ENCODE measurements around the gene TTC39C. TPM values are rescaled to one million over a fixed set of nuclear protein-coding genes. Genes with fewer than 3 reads are reported as not detected.

The TTC39C gene
- total RNA-seq, 1 donor, result 42.7 TPM

GRCh38 chr18:24153397-24153796, 138.8 kb downstream of the TTC39C start:
- no peak for DNase-seq (ENCODE audit: insufficient read length, low spot score, missing footprints)

GRCh38 chr18:24157855-24158254, 143.3 kb downstream of the TTC39C start:
- Histone ChIP-seq H3K4me2 (ENCODE audit: insufficient read depth, low read length) (no peak overlapping the region), H3K36me3 (ENCODE audit: insufficient read depth, low read length) (peaks cover 21% of the 10 kb centered on the region), H4K20me1 (ENCODE audit: insufficient read depth, low read length) (no peaks in the 10 kb centered on the region), H3K4me1 (ENCODE audit: insufficient read depth, low read length) (no peaks in the 10 kb centered on the region), H3K27me3 (ENCODE audit: insufficient read depth, low read length) (no peaks in the 10 kb centered on the region), H3K4me3 (ENCODE audit: insufficient read depth, low read length) (no peak overlapping the region), H3K79me2 (ENCODE audit: insufficient read depth, low read length) (no peaks in the 10 kb centered on the region), H2AFZ (ENCODE audit: low read length) (no peak overlapping the region), H3K9me3 (ENCODE audit: low read depth, low read length) (no peaks in the 10 kb centered on the region), H3K27ac (ENCODE audit: low read depth, low read length) (no peak overlapping the region)
- DNase-seq (ENCODE audit: insufficient read length, low spot score, missing footprints), result no peak
- TF ChIP-seq, protein P1, sequence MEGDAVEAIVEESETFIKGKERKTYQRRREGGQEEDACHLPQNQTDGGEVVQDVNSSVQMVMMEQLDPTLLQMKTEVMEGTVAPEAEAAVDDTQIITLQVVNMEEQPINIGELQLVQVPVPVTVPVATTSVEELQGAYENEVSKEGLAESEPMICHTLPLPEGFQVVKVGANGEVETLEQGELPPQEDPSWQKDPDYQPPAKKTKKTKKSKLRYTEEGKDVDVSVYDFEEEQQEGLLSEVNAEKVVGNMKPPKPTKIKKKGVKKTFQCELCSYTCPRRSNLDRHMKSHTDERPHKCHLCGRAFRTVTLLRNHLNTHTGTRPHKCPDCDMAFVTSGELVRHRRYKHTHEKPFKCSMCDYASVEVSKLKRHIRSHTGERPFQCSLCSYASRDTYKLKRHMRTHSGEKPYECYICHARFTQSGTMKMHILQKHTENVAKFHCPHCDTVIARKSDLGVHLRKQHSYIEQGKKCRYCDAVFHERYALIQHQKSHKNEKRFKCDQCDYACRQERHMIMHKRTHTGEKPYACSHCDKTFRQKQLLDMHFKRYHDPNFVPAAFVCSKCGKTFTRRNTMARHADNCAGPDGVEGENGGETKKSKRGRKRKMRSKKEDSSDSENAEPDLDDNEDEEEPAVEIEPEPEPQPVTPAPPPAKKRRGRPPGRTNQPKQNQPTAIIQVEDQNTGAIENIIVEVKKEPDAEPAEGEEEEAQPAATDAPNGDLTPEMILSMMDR (IDR thresholded peaks at IDR 0.05; ENCODE audit: extremely low read depth, low read depth, low read length), result no peak

More at GRCh38 chr18:24153397-24153796, 138.8 kb downstream of the TTC39C start:
- Histone ChIP-seq H3K9me3 (ENCODE audit: low read depth, low read length) (no peaks in the 10 kb centered on the region), H3K27ac (ENCODE audit: low read depth, low read length) (no peak overlapping the region), H3K36me3 (ENCODE audit: insufficient read depth, low read length) (peaks cover 5% of the 10 kb centered on the region), H3K4me3 (ENCODE audit: insufficient read depth, low read length) (no peak overlapping the region), H3K4me2 (ENCODE audit: insufficient read depth, low read length) (no peak overlapping the region), H3K4me1 (ENCODE audit: insufficient read depth, low read length) (no peaks in the 10 kb centered on the region), H2AFZ (ENCODE audit: low read length) (no peak overlapping the region), H4K20me1 (ENCODE audit: insufficient read depth, low read length) (no peaks in the 10 kb centered on the region), H3K79me2 (ENCODE audit: insufficient read depth, low read length) (no peaks in the 10 kb centered on the region), H3K27me3 (ENCODE audit: insufficient read depth, low read length) (no peaks in the 10 kb centered on the region)
- TF ChIP-seq, protein P1 (IDR thresholded peaks at IDR 0.05; ENCODE audit: extremely low read depth, low read depth, low read length), result no peak

- no peaks in the 10 kb centered on the region for H3K4me1 ChIP-seq (ENCODE audit: insufficient read depth, low read length)
- H3K27me3 ChIP-seq (ENCODE audit: insufficient read depth, low read length), result no peaks in the 10 kb centered on the region
These were observed 145.5 kb downstream of the TTC39C start for GRCh38 chr18:24160086-24160485.

DNA sequence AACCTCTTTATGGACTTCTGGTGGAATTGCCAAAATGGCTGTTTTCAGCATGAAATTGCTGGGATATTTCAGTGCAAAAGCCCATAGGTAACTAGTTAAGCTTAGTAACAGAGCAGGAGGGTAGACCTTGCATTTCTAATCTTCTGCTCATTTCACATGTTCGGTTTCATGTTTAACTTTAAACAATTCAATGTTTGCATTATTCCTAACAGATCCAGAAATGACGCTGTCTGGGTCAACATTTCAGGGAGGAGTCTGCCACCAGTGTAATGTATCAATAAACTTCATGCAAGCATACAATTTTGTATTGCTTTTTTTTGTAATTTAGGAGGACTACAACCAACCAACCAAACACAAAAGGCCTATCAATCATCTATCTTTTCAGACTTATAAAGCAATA, 146.8 kb downstream of the TTC39C start:
- H2AFZ ChIP-seq (ENCODE audit: low read length), result no peak overlapping the region
- H3K4me1 ChIP-seq (ENCODE audit: insufficient read depth, low read length), result no peaks in the 10 kb centered on the region
- H3K4me3 ChIP-seq (ENCODE audit: insufficient read depth, low read length), result no peak overlapping the region
- no peak for DNase-seq (ENCODE audit: insufficient read length, low spot score, missing footprints)
- H3K79me2 ChIP-seq (ENCODE audit: insufficient read depth, low read length), result no peaks in the 10 kb centered on the region
- no peaks in the 10 kb centered on the region for H4K20me1 ChIP-seq (ENCODE audit: insufficient read depth, low read length)
- no peaks in the 10 kb centered on the region for H3K9me3 ChIP-seq (ENCODE audit: low read depth, low read length)
- peaks cover 21% of the 10 kb centered on the region for H3K36me3 ChIP-seq (ENCODE audit: insufficient read depth, low read length)
- TF ChIP-seq, protein P1 (IDR thresholded peaks at IDR 0.05; ENCODE audit: extremely low read depth, low read depth, low read length), result no peak
- no peak overlapping the region for H3K27ac ChIP-seq (ENCODE audit: low read depth, low read length)
- no peaks in the 10 kb centered on the region for H3K27me3 ChIP-seq (ENCODE audit: insufficient read depth, low read length)
- H3K4me2 ChIP-seq (ENCODE audit: insufficient read depth, low read length), result no peak overlapping the region

More at GRCh38 chr18:24160086-24160485, 145.5 kb downstream of the TTC39C start:
- no peak overlapping the region for H3K4me3 ChIP-seq (ENCODE audit: insufficient read depth, low read length)
- H3K79me2 ChIP-seq (ENCODE audit: insufficient read depth, low read length), result no peaks in the 10 kb centered on the region
- TF ChIP-seq, protein P1 (IDR thresholded peaks at IDR 0.05; ENCODE audit: extremely low read depth, low read depth, low read length), result no peak
- no peaks in the 10 kb centered on the region for H4K20me1 ChIP-seq (ENCODE audit: insufficient read depth, low read length)
- peaks cover 21% of the 10 kb centered on the region for H3K36me3 ChIP-seq (ENCODE audit: insufficient read depth, low read length)
- no peak for DNase-seq (ENCODE audit: insufficient read length, low spot score, missing footprints)
- H2AFZ ChIP-seq (ENCODE audit: low read length), result no peak overlapping the region
- H3K9me3 ChIP-seq (ENCODE audit: low read depth, low read length), result no peaks in the 10 kb centered on the region
- H3K27ac ChIP-seq (ENCODE audit: low read depth, low read length), result no peak overlapping the region
- no peak overlapping the region for H3K4me2 ChIP-seq (ENCODE audit: insufficient read depth, low read length)

All from osteoblast (primary cell).